A549 (cell line): ENCODE data around the gene NCAPH2. TPM values are rescaled to one million over a fixed set of nuclear protein-coding genes. Genes with fewer than 3 reads are reported as not detected.

Source experiments
- BCL3 ChIP-seq: fragments of >200 bp; sonication (Bioruptor Twin); formaldehyde crosslinking; IDR thresholded peaks from 3 replicates; pipeline ENCODE4 v1.6.1; 2016
- CBX2 ChIP-seq: fragments of 200-600 bp; sonication (generic); IDR thresholded peaks from 2 replicates; pipeline ENCODE4 v1.6.1; 2016; ENCODE audit warnings: low read depth, mild to moderate bottlenecking, borderline replicate concordance
- CBX8 ChIP-seq: fragments of 200-600 bp; sonication (generic); IDR thresholded peaks from 2 replicates; pipeline ENCODE4 v1.6.1; 2016
- CHD2 ChIP-seq: fragments of 150-350 bp; IDR thresholded peaks from 2 replicates; pipeline ENCODE4 v1.6.1; 2014; ENCODE audit warnings: low read length; ENCODE audit not compliant: partially characterized antibody
- E2F6 ChIP-seq: IDR thresholded peaks from 2 replicates; pipeline ENCODE4 v1.6.1; 2012; ENCODE audit warnings: low read depth, borderline replicate concordance
- ELK1 ChIP-seq: fragments of 150-350 bp; IDR thresholded peaks from 2 replicates; pipeline ENCODE4 v1.6.1; 2014; ENCODE audit warnings: low read depth, mild to moderate bottlenecking, low read length
- EP300 ChIP-seq, 2 experiments: fragments of >200 bp; sonication (Bioruptor Twin); formaldehyde crosslinking; IDR thresholded peaks; 2 replicates in 1 of 2; 3 replicates in 1 of 2; pipeline ENCODE4 v1.6.1; 2016 to 2017
- ESRRA ChIP-seq: fragments of 150-350 bp; IDR thresholded peaks from 2 replicates; pipeline ENCODE4 v1.6.1; 2014; ENCODE audit warnings: mild to moderate bottlenecking, low read length, borderline replicate concordance
- FOSL2 ChIP-seq, 2 experiments: fragments of 450-650 bp in 1 of 2; fragments of >200 bp in 1 of 2; sonication (Bioruptor Twin) in 1 of 2; formaldehyde crosslinking; IDR thresholded peaks; 2 replicates each; pipeline versions ENCODE4 v1.5.0 to v1.6.1; 2016 to 2020; ENCODE audit warnings: mild to moderate bottlenecking in 1 of 2, moderate library complexity in 1 of 2
- FOXS1 ChIP-seq: fragments of 250-450 bp; sonication (Bioruptor Pico); IDR thresholded peaks from 2 replicates; pipeline ENCODE4 v1.5.0; 2020; ENCODE audit warnings: mild to moderate bottlenecking, moderate library complexity
- GATA3 ChIP-seq: IDR thresholded peaks from 2 replicates; pipeline ENCODE4 v1.6.1; 2012; ENCODE audit warnings: borderline replicate concordance
- HES2 ChIP-seq: fragments of >200 bp; sonication (Bioruptor Twin); formaldehyde crosslinking; IDR thresholded peaks from 2 replicates; pipeline ENCODE4 v1.6.1; 2016
- HEYL ChIP-seq: fragments of 250-450 bp; sonication (Bioruptor Pico); IDR thresholded peaks from 2 replicates; pipeline ENCODE4 v1.8.0; 2021; ENCODE audit warnings: mild to moderate bottlenecking, moderate library complexity
- HOXB13 ChIP-seq: fragments of 250-450 bp; sonication (Bioruptor Pico); IDR thresholded peaks from 2 replicates; pipeline ENCODE4 v1.5.0; 2020; ENCODE audit warnings: low read depth, mild to moderate bottlenecking, moderate library complexity
- HOXB5 ChIP-seq: fragments of 250-450 bp; sonication (Bioruptor Pico); IDR thresholded peaks from 2 replicates; pipeline ENCODE4 v1.5.0; 2020; ENCODE audit warnings: mild to moderate bottlenecking, moderate library complexity
- JUNB ChIP-seq: fragments of >200 bp; sonication (Bioruptor Twin); formaldehyde crosslinking; IDR thresholded peaks from 2 replicates; pipeline ENCODE4 v1.6.1; 2016
- KDM1A ChIP-seq: fragments of 200-600 bp; sonication (generic); IDR thresholded peaks from 2 replicates; pipeline ENCODE4 v1.6.1; 2016; ENCODE audit warnings: low read depth, mild to moderate bottlenecking
- MAX ChIP-seq: IDR thresholded peaks from 2 replicates; pipeline ENCODE4 v1.6.1; 2012
- MAZ ChIP-seq: fragments of 150-350 bp; IDR thresholded peaks from 2 replicates; pipeline ENCODE4 v1.6.1; 2014; ENCODE audit warnings: antibody characterized with exemption, low read depth, low read length, borderline replicate concordance
- NFE2L2 ChIP-seq: fragments of 150-350 bp; conservative IDR thresholded peaks from 2 replicates; pipeline ENCODE4 v1.6.1; 2014; ENCODE audit warnings: low read length
- NR3C1 ChIP-seq: fragments of >200 bp; sonication (Bioruptor Twin); formaldehyde crosslinking; IDR thresholded peaks from 3 replicates; pipeline ENCODE4 v1.6.1; 2017
- PBX3 ChIP-seq: IDR thresholded peaks from 2 replicates; pipeline ENCODE4 v1.6.1; 2012
- RAD21 ChIP-seq, 2 experiments: fragments of >200 bp in 1 of 2; sonication (Bioruptor Twin) in 1 of 2; formaldehyde crosslinking in 1 of 2; IDR thresholded peaks in 1 of 2; conservative IDR thresholded peaks in 1 of 2; 2 replicates in 1 of 2; 3 replicates in 1 of 2; pipeline ENCODE4 v1.6.1; 2012 to 2018; ENCODE audit warnings: inconsistent platforms in 1 of 2
- REST ChIP-seq: fragments of 200-600 bp; sonication (generic); IDR thresholded peaks from 2 replicates; pipeline ENCODE4 v1.6.1; 2016; ENCODE audit warnings: antibody characterized with exemption, mild to moderate bottlenecking, moderate library complexity
- RFX5 ChIP-seq: fragments of 450-650 bp; IDR thresholded peaks from 2 replicates; pipeline ENCODE4 v1.7.1; 2014; ENCODE audit warnings: antibody characterized with exemption, mild to moderate bottlenecking, moderate library complexity
- SREBF2 ChIP-seq: fragments of 450-650 bp; IDR thresholded peaks from 2 replicates; pipeline ENCODE4 v1.6.1; 2014; ENCODE audit warnings: mild to moderate bottlenecking, moderate library complexity
- USF2 ChIP-seq: fragments of 450-650 bp; IDR thresholded peaks from 2 replicates; pipeline ENCODE4 v1.6.1; 2014; ENCODE audit warnings: antibody characterized with exemption
- ZSCAN20 ChIP-seq: fragments of 250-450 bp; sonication (Bioruptor Pico); IDR thresholded peaks from 2 replicates; pipeline ENCODE4 v1.8.0; 2022; ENCODE audit warnings: mild to moderate bottlenecking, moderate library complexity
- polyA plus RNA-seq, 4 experiments: library from polyadenylated mRNA; depleted of rRNA in 3 of 4; stranded (reverse); fragments of >200 nt; fragmentation: RNase III in 1 of 4; extraction: RNeasy Plus Mini Kit Qiagen cat#74134 plus additional on column Dnase treatment in 1 of 4; gene quantifications; 2 replicates in 3 of 4; 3 replicates in 1 of 4; pipeline ENCODE4 v1.2.3, GENCODE V29; 2011 to 2017

Gene NCAPH2
- polyA plus RNA-seq, 2 of the 4 experiments (the other 2 are of a cell fraction), result 14.3 to 27.7 TPM

GRCh38 chr22:50525104-50525857 is 17.3 kb downstream of the NCAPH2 start, which contains the start of gene SCO2 (continued):
- TF ChIP-seq ESRRA, result no peak
- TF ChIP-seq HOXB5, result no peak
- TF ChIP-seq BCL3, result peak; percentile 39; the same call in 1 of the 3 replicates
- no peak for TF ChIP-seq RFX5
- peak; percentile 44; the same call in 1 of the 2 replicates for TF ChIP-seq MAX
- no peak for TF ChIP-seq EP300 (IDR thresholded peaks at IDR 0.05)
- TF ChIP-seq SREBF2, result no peak
- TF ChIP-seq FOSL2 (IDR thresholded peaks at IDR 0.05), result no peak
- 0 out of 2 replicates have a peak, but pooled peaks have one; percentile 4 for TF ChIP-seq FOSL2 (CRISPR knock-in tag; IDR thresholded peaks at IDR 0.05)
- no peak for TF ChIP-seq CBX2
- peak; percentile 95 for TF ChIP-seq USF2
- TF ChIP-seq NR3C1, result no peak
- no peak for TF ChIP-seq REST
- no peak for TF ChIP-seq FOXS1 (CRISPR knock-in tag)
- no peak for TF ChIP-seq CBX8
- TF ChIP-seq KDM1A, result no peak
- TF ChIP-seq JUNB, result no peak
- no peak for TF ChIP-seq HES2
- TF ChIP-seq E2F6, result peak; percentile 31; the same call in 1 of the 2 replicates
- no peak for TF ChIP-seq CHD2
- no peak for TF ChIP-seq HOXB13
- no peak for TF ChIP-seq HEYL (CRISPR knock-in tag)
- no peak for TF ChIP-seq ELK1
- no peak for TF ChIP-seq MAZ
- TF ChIP-seq ZSCAN20 (CRISPR knock-in tag), result no peak
- TF ChIP-seq PBX3, result no peak
- no peak for TF ChIP-seq GATA3
- TF ChIP-seq NFE2L2, result no peak
- no peak for TF ChIP-seq RAD21 (conservative IDR thresholded peaks at IDR 0.05 in 1 of 2, IDR thresholded peaks at IDR 0.05 in 1 of 2)
- TF ChIP-seq, all 56 proteins: peak for 10
